Hepatocyte (in vitro differentiated cells): Measurements from ENCODE around the gene HAUS1. TPM values are rescaled to one million over a fixed set of nuclear protein-coding genes. Genes with fewer than 3 reads are reported as not detected.
"Not testable (repeated sequence)": the region's sequence is repeated elsewhere in the genome, so short reads cannot be mapped to it uniquely, and the experiment has no call there.

Experiments
- DNase-seq: peaks from one replicate; pipeline ENCODE4 v3.0.0-alpha.2; 2016; ENCODE audit warnings: low spot score
- H2AFZ ChIP-seq: fragments of 200-600 bp; sonication (generic); 2 replicates; pipeline ENCODE4 v1.6.0; 2016; ENCODE audit warnings: antibody characterized with exemption, mild to moderate bottlenecking
- H3K27ac ChIP-seq: fragments of 200-600 bp; sonication (generic); 2 replicates; pipeline ENCODE4 v1.5.1; 2016; ENCODE audit warnings: mild to moderate bottlenecking
- H3K27me3 ChIP-seq: fragments of 200-600 bp; sonication (generic); 2 replicates; pipeline ENCODE4 v1.6.1; 2016
- H3K36me3 ChIP-seq: fragments of 200-600 bp; sonication (generic); replicated peaks from 2 replicates; pipeline ENCODE4 v1.5.1; 2016; ENCODE audit warnings: low read depth; ENCODE audit not compliant: insufficient read depth
- H3K4me1 ChIP-seq: fragments of 200-600 bp; sonication (generic); 2 replicates; pipeline ENCODE4 v1.5.1; 2016; ENCODE audit warnings: mild to moderate bottlenecking, moderate library complexity; ENCODE audit not compliant: insufficient read depth
- H3K4me2 ChIP-seq: fragments of 200-600 bp; sonication (generic); 2 replicates; pipeline ENCODE4 v1.6.0; 2016
- H3K4me3 ChIP-seq: fragments of 200-600 bp; sonication (generic); 2 replicates; pipeline ENCODE4 v1.5.1; 2016; ENCODE audit warnings: mild to moderate bottlenecking
- H3K79me2 ChIP-seq: fragments of 200-600 bp; sonication (generic); 2 replicates; pipeline ENCODE4 v1.6.0; 2017; ENCODE audit warnings: mild to moderate bottlenecking
- H3K9me2 ChIP-seq: fragments of 200-600 bp; sonication (generic); replicated peaks from 2 replicates; pipeline ENCODE4 v1.6.0; 2017; ENCODE audit warnings: mild to moderate bottlenecking; ENCODE audit not compliant: insufficient read depth
- H3K9me3 ChIP-seq: fragments of 200-600 bp; sonication (generic); 2 replicates; pipeline ENCODE4 v1.5.1; 2016; ENCODE audit warnings: low read depth, mild to moderate bottlenecking
- H4K20me1 ChIP-seq: fragments of 200-600 bp; sonication (generic); 2 replicates; pipeline ENCODE4 v1.6.0; 2016; ENCODE audit warnings: mild to moderate bottlenecking; ENCODE audit not compliant: insufficient read depth, poor library complexity, severe bottlenecking
- CTCF ChIP-seq: fragments of 200-600 bp; sonication (generic); IDR thresholded peaks from 2 replicates; pipeline ENCODE4 v1.5.1; 2016; ENCODE audit warnings: antibody characterized with exemption, mild to moderate bottlenecking; ENCODE audit not compliant: poor library complexity
- EZH2 ChIP-seq: fragments of 200-600 bp; sonication (generic); IDR thresholded peaks from 2 replicates; pipeline ENCODE4 v1.6.1; 2016; ENCODE audit warnings: antibody characterized with exemption, mild to moderate bottlenecking, borderline replicate concordance
- EZH2phosphoT487 ChIP-seq: fragments of 200-600 bp; sonication (generic); IDR thresholded peaks from one replicate; pipeline ENCODE4 v1.6.1; 2018; ENCODE audit warnings: antibody characterized with exemption, mild to moderate bottlenecking, low read depth, moderate library complexity; ENCODE audit not compliant: unreplicated experiment, severe bottlenecking
- WGBS: methylation state at CpG from one replicate; pipeline ENCODE4 v1.1.6; 2016; ENCODE audit warnings: low lambda C conversion rate; ENCODE audit errors: missing lambda C conversion rate; 5-methylcytosine and 5-hydroxymethylcytosine counted together
- polyA plus RNA-seq: library from polyadenylated mRNA; unstranded; fragments of >200 nt; fragmentation: Nextera tagmentation; extraction: Ambion mirVana; gene quantifications from 2 replicates; pipeline ENCODE4 v1.2.1, GENCODE V29; 2016
- total RNA-seq: library from RNA; depleted of rRNA; stranded (reverse); fragments of >200 nt; gene quantifications from 2 replicates; pipeline ENCODE4 v1.2.3, GENCODE V29; 2014

HAUS1 gene
- total and polyA plus RNA-seq, 2 experiments from 2014 or later: 36.5 to 51.8 TPM

GRCh38 chr18:46084431-46084830 lies 19.8 kb upstream of the HAUS1 start:
- TF ChIP-seq EZH2phosphoT487 (no peak), CTCF (no peak), EZH2 (no peak)
- Histone ChIP-seq H3K27me3 (no peaks in the 10 kb centered on the region), H3K36me3 (peaks cover 14% of the 10 kb centered on the region), H3K27ac (peak overlapping the region; percentile 3), H3K4me2 (no peak overlapping the region), H3K4me3 (no peak overlapping the region), H3K9me2 (no peaks in the 10 kb centered on the region), H4K20me1 (no peaks in the 10 kb centered on the region), H3K4me1 (peaks cover 24% of the 10 kb centered on the region), H2AFZ (no peak overlapping the region), H3K9me3 (no peaks in the 10 kb centered on the region), H3K79me2 (peaks cover 26% of the 10 kb centered on the region)
- WGBS: 70% methylated on average over 2 of the region's 2 CpGs
- no peak for DNase-seq

GRCh38 chr18:46088501-46088900 lies 15.7 kb upstream of the HAUS1 start:
- Histone ChIP-seq H3K4me1 (peaks cover 23% of the 10 kb centered on the region), H3K36me3 (peaks cover 22% of the 10 kb centered on the region), H3K27ac (peak overlapping the region; percentile 81), H3K79me2 (peaks cover 58% of the 10 kb centered on the region), H3K4me2 (peak overlapping the region; percentile 39)
- H3K4me3 ChIP-seq, H3K9me3 ChIP-seq, H2AFZ ChIP-seq, H4K20me1 ChIP-seq, H3K9me2 ChIP-seq, H3K27me3 ChIP-seq: not testable (repeated sequence)
- 28% methylated on average over 8 of the region's 8 CpGs for WGBS
- peak; percentile 70 for DNase-seq

- Histone ChIP-seq H3K27ac (no peak overlapping the region), H3K27me3 (no peaks in the 10 kb centered on the region), H4K20me1 (peaks cover 22% of the 10 kb centered on the region), H3K9me2 (no peaks in the 10 kb centered on the region), H3K79me2 (peaks cover 79% of the 10 kb centered on the region), H3K4me1 (peaks cover 12% of the 10 kb centered on the region), H3K9me3 (no peaks in the 10 kb centered on the region), H3K36me3 (peaks cover under 1% of the 10 kb centered on the region), H3K4me3 (no peak overlapping the region), H2AFZ (no peak overlapping the region), H3K4me2 (peak overlapping the region; percentile 75)
- TF ChIP-seq EZH2phosphoT487 (no peak), CTCF (no peak), EZH2 (no peak)
- 98% methylated on average over 10 of the region's 10 CpGs for WGBS
- DNase-seq: no peak
Measured at GRCh38 chr18:46095532-46095931, 8.7 kb upstream of the HAUS1 start.

- peak overlapping the region; percentile 94 for H3K27ac ChIP-seq
Measured at GRCh38 chr18:46096651-46097300, 7.4 kb upstream of the HAUS1 start.

More at GRCh38 chr18:46096651-46097300, 7.4 kb upstream of the HAUS1 start:
- H3K36me3 ChIP-seq: no peaks in the 10 kb centered on the region
- H3K4me3 ChIP-seq: peak overlapping the region; percentile 85
- TF ChIP-seq EZH2phosphoT487: no peak
- TF ChIP-seq CTCF: no peak
- no peak for TF ChIP-seq EZH2
- peaks cover 67% of the 10 kb centered on the region for H3K79me2 ChIP-seq
- H3K9me3 ChIP-seq: no peaks in the 10 kb centered on the region
- no peaks in the 10 kb centered on the region for H3K27me3 ChIP-seq
- no peak overlapping the region for H2AFZ ChIP-seq
- peaks cover 22% of the 10 kb centered on the region for H4K20me1 ChIP-seq
- no peak for DNase-seq
- H3K4me2 ChIP-seq: peak overlapping the region; percentile 75
- H3K9me2 ChIP-seq: no peaks in the 10 kb centered on the region
- 34% methylated on average over 22 of the region's 22 CpGs for WGBS
- H3K4me1 ChIP-seq: peaks cover 12% of the 10 kb centered on the region
